ENCODE data around the gene PRKCA.

DNA sequence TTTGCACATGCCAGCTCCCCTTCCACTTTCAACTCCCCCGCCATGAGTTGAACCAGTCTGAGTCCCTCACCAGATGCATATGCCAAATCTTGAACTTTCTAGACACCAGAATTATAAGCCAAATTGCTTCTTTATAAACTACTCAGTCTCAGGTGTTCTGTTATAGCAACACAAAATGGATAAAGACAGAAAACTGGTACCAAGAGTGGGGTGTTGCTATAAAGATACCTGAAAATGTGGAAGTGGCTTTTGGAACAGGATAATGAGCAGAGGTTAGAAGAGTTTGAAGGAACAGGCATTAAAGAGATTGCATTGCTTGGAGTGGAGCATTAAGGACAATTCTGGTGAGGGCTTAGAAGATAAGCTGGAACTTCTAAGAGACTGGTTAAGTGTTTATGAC lies 515.3 kb downstream of the PRKCA start:
- TF ChIP-seq POLR2AphosphoS5 (IDR thresholded peaks at IDR 0.05; ENCODE audit: borderline replicate concordance, low read depth, low read length) (no peak), EZH2 (IDR thresholded peaks at IDR 0.05) (no peak)

Measured in SK-N-MC (cell line).